A549 (cell line): ENCODE data around the gene MARS1.

Source experiments
- CBX2 ChIP-seq: fragments of 200-600 bp; sonication (generic); IDR thresholded peaks from 2 replicates; pipeline ENCODE4 v1.6.1; 2016; ENCODE audit warnings: low read depth, mild to moderate bottlenecking, borderline replicate concordance
- CTCF ChIP-seq: fragments of >200 bp; sonication (Bioruptor Twin); formaldehyde crosslinking; IDR thresholded peaks from 3 replicates; pipeline ENCODE4 v1.5.1; 2016
- EHF ChIP-seq: fragments of 250-450 bp; sonication (Bioruptor Pico); IDR thresholded peaks from 2 replicates; pipeline ENCODE4 v1.5.0; 2020; ENCODE audit warnings: mild to moderate bottlenecking
- HES2 ChIP-seq: fragments of >200 bp; sonication (Bioruptor Twin); formaldehyde crosslinking; IDR thresholded peaks from 2 replicates; pipeline ENCODE4 v1.6.1; 2016
- MAFK ChIP-seq: fragments of 450-650 bp; IDR thresholded peaks from 2 replicates; pipeline ENCODE4 v1.6.1; 2014; ENCODE audit not compliant: partially characterized antibody
- NPAS2 ChIP-seq: fragments of 250-450 bp; sonication (Bioruptor Pico); IDR thresholded peaks from 2 replicates; pipeline ENCODE4 v1.8.0; 2022; ENCODE audit warnings: mild to moderate bottlenecking, moderate library complexity, borderline replicate concordance
- PBX3 ChIP-seq: IDR thresholded peaks from 2 replicates; pipeline ENCODE4 v1.6.1; 2012
- PHF8 ChIP-seq: fragments of 200-600 bp; sonication (generic); IDR thresholded peaks from 2 replicates; pipeline ENCODE4 v1.6.1; 2016; ENCODE audit warnings: low read depth, mild to moderate bottlenecking, antibody characterized with exemption, moderate library complexity, borderline replicate concordance
- POLR2A ChIP-seq: IDR thresholded peaks from 2 replicates; pipeline ENCODE4 v1.6.1; 2012; ENCODE audit warnings: mild to moderate bottlenecking, low read length
- RAD21 ChIP-seq, 2 experiments: fragments of >200 bp in 1 of 2; sonication (Bioruptor Twin) in 1 of 2; formaldehyde crosslinking in 1 of 2; IDR thresholded peaks in 1 of 2; conservative IDR thresholded peaks in 1 of 2; 2 replicates in 1 of 2; 3 replicates in 1 of 2; pipeline ENCODE4 v1.6.1; 2012 to 2018; ENCODE audit warnings: inconsistent platforms in 1 of 2

GRCh38 chr12:57539134-57539768 is 51.4 kb downstream of the MARS1 start:
- TF ChIP-seq HES2 (no peak), CTCF (no peak), RAD21 (conservative IDR thresholded peaks at IDR 0.05 in 1 of 2, IDR thresholded peaks at IDR 0.05 in 1 of 2) (no peak), CBX2 (no peak), POLR2A (no peak), PBX3 (no peak), MAFK (no peak), PHF8 (no peak), EHF (CRISPR knock-in tag) (no peak), NPAS2 (CRISPR knock-in tag) (no peak)
